ENCODE data around the gene ASB16. TPM values are rescaled to one million over a fixed set of nuclear protein-coding genes. Genes with fewer than 3 reads are reported as not detected.
A peak's percentile ranks its signal among the peaks of the same experiment; 100 is the strongest.

The ASB16 gene
- total and polyA plus RNA-seq, 2 donors (not counting 1 experiment from before 2014, with no cell fraction given), result 0.17 TPM; not detected in 1

- peaks cover 30% of the 10 kb centered on the region for H3K36me3 ChIP-seq (ENCODE audit: control insufficient read depth, insufficient read depth, low read length)
- no peak overlapping the region for H3K4me3 ChIP-seq (replicated peaks in 1 of 4; ENCODE audit: control extremely low read depth in 1 of 4, insufficient read depth in 1 of 4, low read depth in 3 of 4, low read length in 4 of 4)
- H3K4me1 ChIP-seq (ENCODE audit: control insufficient read depth, extremely low read depth, insufficient read depth, low read length), result peaks cover 6% of the 10 kb centered on the region
- no peak overlapping the region for H3K27ac ChIP-seq (ENCODE audit: insufficient read depth, low read length)
- no peaks in the 10 kb centered on the region for H3K27me3 ChIP-seq (ENCODE audit: control insufficient read depth, insufficient read depth, low read length)
- TF ChIP-seq EZH2 (IDR thresholded peaks at IDR 0.05; ENCODE audit: low read length, missing control alignments), result no peak
- TF ChIP-seq, protein P1, sequence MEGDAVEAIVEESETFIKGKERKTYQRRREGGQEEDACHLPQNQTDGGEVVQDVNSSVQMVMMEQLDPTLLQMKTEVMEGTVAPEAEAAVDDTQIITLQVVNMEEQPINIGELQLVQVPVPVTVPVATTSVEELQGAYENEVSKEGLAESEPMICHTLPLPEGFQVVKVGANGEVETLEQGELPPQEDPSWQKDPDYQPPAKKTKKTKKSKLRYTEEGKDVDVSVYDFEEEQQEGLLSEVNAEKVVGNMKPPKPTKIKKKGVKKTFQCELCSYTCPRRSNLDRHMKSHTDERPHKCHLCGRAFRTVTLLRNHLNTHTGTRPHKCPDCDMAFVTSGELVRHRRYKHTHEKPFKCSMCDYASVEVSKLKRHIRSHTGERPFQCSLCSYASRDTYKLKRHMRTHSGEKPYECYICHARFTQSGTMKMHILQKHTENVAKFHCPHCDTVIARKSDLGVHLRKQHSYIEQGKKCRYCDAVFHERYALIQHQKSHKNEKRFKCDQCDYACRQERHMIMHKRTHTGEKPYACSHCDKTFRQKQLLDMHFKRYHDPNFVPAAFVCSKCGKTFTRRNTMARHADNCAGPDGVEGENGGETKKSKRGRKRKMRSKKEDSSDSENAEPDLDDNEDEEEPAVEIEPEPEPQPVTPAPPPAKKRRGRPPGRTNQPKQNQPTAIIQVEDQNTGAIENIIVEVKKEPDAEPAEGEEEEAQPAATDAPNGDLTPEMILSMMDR (conservative IDR thresholded peaks at IDR 0.05 in 1 of 2, IDR thresholded peaks at IDR 0.05 in 1 of 2; ENCODE audit: low read depth in 1 of 2, low read length in 2 of 2), result no peak
- no peak overlapping the region for H2AFZ ChIP-seq (ENCODE audit: low read length)
- H3K79me2 ChIP-seq (ENCODE audit: control insufficient read depth, insufficient read depth, low read length), result peaks cover 23% of the 10 kb centered on the region
- no peaks in the 10 kb centered on the region for H4K20me1 ChIP-seq (ENCODE audit: control insufficient read depth, extremely low read depth, insufficient read depth, low read length)
- DNase-seq (ENCODE audit: low read depth in 2 of 2), result no peak
- no peak overlapping the region for H3K4me2 ChIP-seq (ENCODE audit: extremely low read depth, insufficient read depth, low read length)
- H3K9me3 ChIP-seq (ENCODE audit: control insufficient read depth, insufficient read depth, low read depth, low read length), result no peaks in the 10 kb centered on the region
- peak overlapping the region; percentile 16 for H3K9ac ChIP-seq (ENCODE audit: insufficient read depth, low read length)
Observed at GRCh38 chr17:44197107-44197506, 26.6 kb downstream of the ASB16 start.

DNA sequence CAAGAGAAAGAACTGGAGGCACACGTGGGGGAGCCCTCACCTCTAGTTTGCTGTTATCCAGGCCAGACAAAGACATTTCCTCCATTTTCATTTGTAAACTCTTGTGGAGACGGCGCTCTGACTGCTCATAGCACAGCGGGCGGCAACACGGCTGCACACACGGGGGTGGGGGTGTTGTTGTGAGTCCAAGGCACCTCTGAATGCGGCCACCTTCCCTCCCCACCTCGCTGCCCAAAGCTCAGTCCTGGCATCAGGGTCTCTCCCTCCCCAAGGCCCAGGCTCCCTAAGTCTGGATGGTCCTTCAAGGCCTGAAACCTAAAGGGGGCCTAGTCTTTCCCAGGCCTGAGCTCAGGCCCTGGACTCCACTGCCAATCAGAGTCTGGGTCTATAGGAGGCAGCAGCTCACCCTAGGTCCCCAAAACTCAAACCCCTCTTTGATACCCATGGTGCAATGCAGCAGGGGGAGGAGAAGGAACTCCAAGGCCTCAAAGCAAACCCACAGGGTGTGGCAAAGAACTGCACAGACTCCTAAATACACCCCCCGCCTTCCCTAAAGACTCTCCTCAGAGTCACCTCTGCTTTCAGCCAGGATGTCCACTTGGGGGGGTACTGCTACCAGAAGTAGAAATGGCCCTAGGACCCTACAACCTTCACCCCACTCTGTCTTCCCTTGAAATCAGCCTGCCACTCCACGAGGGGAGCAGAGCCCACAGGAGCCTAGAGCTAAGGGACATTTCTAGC lies 27.6 kb downstream of the ASB16 start:
- H3K4me1 ChIP-seq (ENCODE audit: control insufficient read depth, extremely low read depth, insufficient read depth, low read length), result peaks cover 15% of the 10 kb centered on the region
- peak overlapping the region; percentile 82 for H3K9ac ChIP-seq (ENCODE audit: insufficient read depth, low read length)
- H3K4me2 ChIP-seq (ENCODE audit: extremely low read depth, insufficient read depth, low read length), result peak overlapping the region; percentile 97
- H3K4me3 ChIP-seq (replicated peaks in 1 of 4; ENCODE audit: control extremely low read depth in 1 of 4, insufficient read depth in 1 of 4, low read depth in 3 of 4, low read length in 4 of 4), result peak overlapping the region; percentile 73 to 87 (median 80)
- DNase-seq (ENCODE audit: low read depth in 2 of 2), result peak; percentile 42 to 81
- TF ChIP-seq EZH2 (IDR thresholded peaks at IDR 0.05; ENCODE audit: low read length, missing control alignments), result no peak
- TF ChIP-seq, protein P1 (conservative IDR thresholded peaks at IDR 0.05 in 1 of 2, IDR thresholded peaks at IDR 0.05 in 1 of 2; ENCODE audit: low read depth in 1 of 2, low read length in 2 of 2), result peak; percentile 16 to 23
- no peak overlapping the region for H2AFZ ChIP-seq (ENCODE audit: low read length)
- peak overlapping the region; percentile 88 for H3K27ac ChIP-seq (ENCODE audit: insufficient read depth, low read length)
- H3K27me3 ChIP-seq (ENCODE audit: control insufficient read depth, insufficient read depth, low read length), result no peaks in the 10 kb centered on the region
- H3K36me3 ChIP-seq (ENCODE audit: control insufficient read depth, insufficient read depth, low read length), result peaks cover 27% of the 10 kb centered on the region
- no peaks in the 10 kb centered on the region for H3K9me3 ChIP-seq (ENCODE audit: control insufficient read depth, insufficient read depth, low read depth, low read length)
- no peaks in the 10 kb centered on the region for H4K20me1 ChIP-seq (ENCODE audit: control insufficient read depth, extremely low read depth, insufficient read depth, low read length)
- peaks cover 23% of the 10 kb centered on the region for H3K79me2 ChIP-seq (ENCODE audit: control insufficient read depth, insufficient read depth, low read length)

DNA sequence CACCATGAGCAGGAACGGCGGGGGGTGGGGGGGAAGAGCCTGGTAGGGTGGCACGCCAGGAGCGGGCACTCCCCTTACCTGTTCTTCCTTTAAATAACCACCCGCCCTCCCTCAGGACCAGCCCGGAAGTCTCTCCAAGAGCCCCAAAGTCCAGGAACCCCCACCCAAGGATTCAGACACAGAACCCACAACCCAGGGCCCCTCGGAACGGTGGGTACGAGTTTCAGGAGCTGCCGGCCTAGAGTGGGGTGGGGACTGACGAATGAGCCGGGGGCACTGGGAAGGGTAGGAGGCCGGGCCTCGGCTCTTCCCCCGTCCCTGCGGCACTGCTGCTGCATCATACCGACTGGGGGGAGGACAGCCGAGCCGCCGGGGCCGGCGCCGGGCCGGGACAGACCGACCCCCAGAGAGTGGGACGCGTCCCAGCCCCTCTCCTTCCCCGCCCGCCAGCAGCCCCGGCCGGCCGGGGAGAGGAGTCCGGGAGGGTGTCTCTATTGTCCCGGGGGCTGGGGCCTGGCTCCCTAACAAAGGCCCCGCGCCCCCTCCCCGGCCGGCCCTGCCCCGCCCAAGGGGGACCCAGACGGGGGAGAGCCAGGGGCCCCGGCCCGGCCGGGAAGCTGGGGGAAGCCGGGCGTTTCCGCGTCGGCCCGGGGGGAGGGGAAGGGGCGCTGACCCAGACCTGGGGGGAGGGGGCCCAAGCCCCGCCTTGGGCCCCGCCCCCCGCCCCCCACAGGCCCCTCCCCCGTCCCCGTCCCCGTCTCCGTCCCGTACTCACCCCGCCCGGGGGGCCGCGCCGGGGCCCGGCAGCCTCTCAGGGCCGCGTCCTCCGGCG lies 28.4 kb downstream of the ASB16 start:
- H3K27ac ChIP-seq (ENCODE audit: insufficient read depth, low read length), result peak overlapping the region; percentile 88
- peaks cover 22% of the 10 kb centered on the region for H3K4me1 ChIP-seq (ENCODE audit: control insufficient read depth, extremely low read depth, insufficient read depth, low read length)
- no peaks in the 10 kb centered on the region for H4K20me1 ChIP-seq (ENCODE audit: control insufficient read depth, extremely low read depth, insufficient read depth, low read length)
- no peak overlapping the region for H2AFZ ChIP-seq (ENCODE audit: low read length)
- H3K27me3 ChIP-seq (ENCODE audit: control insufficient read depth, insufficient read depth, low read length), result no peaks in the 10 kb centered on the region
- no peaks in the 10 kb centered on the region for H3K9me3 ChIP-seq (ENCODE audit: control insufficient read depth, insufficient read depth, low read depth, low read length)
- no peak for TF ChIP-seq EZH2 (IDR thresholded peaks at IDR 0.05; ENCODE audit: low read length, missing control alignments)
- TF ChIP-seq, protein P1 (conservative IDR thresholded peaks at IDR 0.05 in 1 of 2, IDR thresholded peaks at IDR 0.05 in 1 of 2; ENCODE audit: low read depth in 1 of 2, low read length in 2 of 2), result no peak
- H3K9ac ChIP-seq (ENCODE audit: insufficient read depth, low read length), result peak overlapping the region; percentile 82
- peaks cover 23% of the 10 kb centered on the region for H3K79me2 ChIP-seq (ENCODE audit: control insufficient read depth, insufficient read depth, low read length)
- peak overlapping the region; percentile 73 to 87 (median 80) for H3K4me3 ChIP-seq (replicated peaks in 1 of 4; ENCODE audit: control extremely low read depth in 1 of 4, insufficient read depth in 1 of 4, low read depth in 3 of 4, low read length in 4 of 4)
- peak overlapping the region; percentile 97 for H3K4me2 ChIP-seq (ENCODE audit: extremely low read depth, insufficient read depth, low read length)
- DNase-seq (ENCODE audit: low read depth in 2 of 2), result peak; percentile 30 to 59
- peaks cover 22% of the 10 kb centered on the region for H3K36me3 ChIP-seq (ENCODE audit: control insufficient read depth, insufficient read depth, low read length)
